Measurements from ENCODE around the gene B4GALT6.

DNA sequence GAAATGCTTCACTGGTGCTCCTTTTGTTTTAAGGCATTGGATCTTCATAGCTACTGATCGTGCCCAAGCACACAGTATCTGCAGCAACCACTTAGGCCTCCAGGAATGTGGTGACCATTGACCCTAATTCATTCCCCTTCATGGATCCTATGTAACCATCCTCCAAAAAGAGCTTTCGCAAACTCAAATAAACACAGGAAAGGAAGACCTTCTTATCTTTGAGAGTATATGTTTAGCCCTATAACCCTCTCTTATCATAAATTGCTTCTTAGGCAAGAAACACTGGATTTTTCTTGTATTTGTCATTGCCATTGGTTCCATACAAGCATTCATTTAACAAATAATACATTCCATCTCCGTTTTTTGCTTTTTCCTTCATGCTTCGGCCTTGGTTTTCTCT, 96.9 kb downstream of the B4GALT6 start:
- TF ChIP-seq POLR2A (IDR thresholded peaks at IDR 0.05) (no peak), EP300 (IDR thresholded peaks at IDR 0.05) (no peak)
- TF ChIP-seq, protein P1, sequence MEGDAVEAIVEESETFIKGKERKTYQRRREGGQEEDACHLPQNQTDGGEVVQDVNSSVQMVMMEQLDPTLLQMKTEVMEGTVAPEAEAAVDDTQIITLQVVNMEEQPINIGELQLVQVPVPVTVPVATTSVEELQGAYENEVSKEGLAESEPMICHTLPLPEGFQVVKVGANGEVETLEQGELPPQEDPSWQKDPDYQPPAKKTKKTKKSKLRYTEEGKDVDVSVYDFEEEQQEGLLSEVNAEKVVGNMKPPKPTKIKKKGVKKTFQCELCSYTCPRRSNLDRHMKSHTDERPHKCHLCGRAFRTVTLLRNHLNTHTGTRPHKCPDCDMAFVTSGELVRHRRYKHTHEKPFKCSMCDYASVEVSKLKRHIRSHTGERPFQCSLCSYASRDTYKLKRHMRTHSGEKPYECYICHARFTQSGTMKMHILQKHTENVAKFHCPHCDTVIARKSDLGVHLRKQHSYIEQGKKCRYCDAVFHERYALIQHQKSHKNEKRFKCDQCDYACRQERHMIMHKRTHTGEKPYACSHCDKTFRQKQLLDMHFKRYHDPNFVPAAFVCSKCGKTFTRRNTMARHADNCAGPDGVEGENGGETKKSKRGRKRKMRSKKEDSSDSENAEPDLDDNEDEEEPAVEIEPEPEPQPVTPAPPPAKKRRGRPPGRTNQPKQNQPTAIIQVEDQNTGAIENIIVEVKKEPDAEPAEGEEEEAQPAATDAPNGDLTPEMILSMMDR (IDR thresholded peaks at IDR 0.05), result no peak

All from upper lobe of left lung (tissue), 4 donors.